AML-193 (cell line): ENCODE results near the gene MYL4.

ENCODE experiments used
- DNase-seq, 2 experiments: peaks; one replicate each; lab custom pipeline; 2025; lab: John Stamatoyannopoulos, UW

Gene MYL4

GRCh38 chr17:47273245-47273644, 64.1 kb downstream of the MYL4 start:
- no peak for DNase-seq
